Measurements from ENCODE around the gene TAPT1.
"Not testable (repeated sequence)": the region's sequence is repeated elsewhere in the genome, so short reads cannot be mapped to it uniquely, and the experiment has no call there.

Gene TAPT1

DNA sequence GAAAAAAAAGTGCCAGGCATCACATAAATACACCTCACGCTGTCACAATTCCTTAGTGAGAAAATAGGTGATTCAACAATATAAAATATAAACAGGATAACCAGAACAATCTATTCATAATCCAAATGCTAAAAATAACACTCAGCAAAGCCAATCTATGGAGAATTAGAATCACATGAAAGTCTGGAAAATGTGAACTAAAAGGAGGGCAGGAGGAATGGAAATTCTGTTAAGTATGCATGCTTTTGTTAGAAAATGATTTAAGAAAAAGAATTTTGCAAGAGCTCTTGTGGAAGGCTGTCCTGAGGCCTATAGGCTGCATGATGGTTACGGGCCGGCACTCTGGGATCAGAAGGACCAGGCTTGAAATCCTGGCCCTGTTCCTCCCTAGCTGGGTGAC is 71.8 kb downstream of the TAPT1 start:
- no peak overlapping the region for H3K27ac ChIP-seq (ENCODE audit: low read depth, low read length, poor library complexity, severe bottlenecking)
- no peak for TF ChIP-seq EZH2 (IDR thresholded peaks at IDR 0.05; ENCODE audit: borderline replicate concordance, low read length)
- TF ChIP-seq, protein P1, sequence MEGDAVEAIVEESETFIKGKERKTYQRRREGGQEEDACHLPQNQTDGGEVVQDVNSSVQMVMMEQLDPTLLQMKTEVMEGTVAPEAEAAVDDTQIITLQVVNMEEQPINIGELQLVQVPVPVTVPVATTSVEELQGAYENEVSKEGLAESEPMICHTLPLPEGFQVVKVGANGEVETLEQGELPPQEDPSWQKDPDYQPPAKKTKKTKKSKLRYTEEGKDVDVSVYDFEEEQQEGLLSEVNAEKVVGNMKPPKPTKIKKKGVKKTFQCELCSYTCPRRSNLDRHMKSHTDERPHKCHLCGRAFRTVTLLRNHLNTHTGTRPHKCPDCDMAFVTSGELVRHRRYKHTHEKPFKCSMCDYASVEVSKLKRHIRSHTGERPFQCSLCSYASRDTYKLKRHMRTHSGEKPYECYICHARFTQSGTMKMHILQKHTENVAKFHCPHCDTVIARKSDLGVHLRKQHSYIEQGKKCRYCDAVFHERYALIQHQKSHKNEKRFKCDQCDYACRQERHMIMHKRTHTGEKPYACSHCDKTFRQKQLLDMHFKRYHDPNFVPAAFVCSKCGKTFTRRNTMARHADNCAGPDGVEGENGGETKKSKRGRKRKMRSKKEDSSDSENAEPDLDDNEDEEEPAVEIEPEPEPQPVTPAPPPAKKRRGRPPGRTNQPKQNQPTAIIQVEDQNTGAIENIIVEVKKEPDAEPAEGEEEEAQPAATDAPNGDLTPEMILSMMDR (IDR thresholded peaks at IDR 0.05; ENCODE audit: low read length), result no peak

DNA sequence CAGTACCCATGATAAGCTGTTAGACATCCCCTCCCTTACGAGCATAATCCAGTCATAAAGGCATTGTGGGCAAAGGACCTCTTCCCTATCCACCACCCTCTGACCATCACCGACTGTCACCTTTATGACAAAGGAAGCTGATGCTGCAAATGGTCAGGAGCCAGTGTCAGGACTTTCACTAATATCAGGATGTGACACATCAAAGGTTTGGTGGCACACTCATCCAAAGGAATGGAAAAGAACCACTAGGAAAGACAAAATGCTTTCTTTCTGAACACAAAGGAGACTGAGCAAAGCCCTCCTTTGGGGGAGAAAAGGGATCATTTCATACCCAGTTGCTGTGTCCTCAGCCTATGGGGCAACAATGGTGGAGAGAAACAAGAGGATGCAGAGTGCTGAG is 75.6 kb downstream of the TAPT1 start:
- Histone ChIP-seq H3K9ac (ENCODE audit: low read length) (no peak overlapping the region), H3K9me3 (ENCODE audit: low read length) (no peaks in the 10 kb centered on the region), H3K27ac (ENCODE audit: low read depth, low read length, poor library complexity, severe bottlenecking) (no peak overlapping the region), H3K79me2 (ENCODE audit: insufficient read depth, low read length) (no peaks in the 10 kb centered on the region), H2AFZ (ENCODE audit: low read length) (no peak overlapping the region), H3K4me2 (ENCODE audit: low read length) (no peak overlapping the region), H3K9me2 (ENCODE audit: low read depth, low read length) (no peaks in the 10 kb centered on the region), H3K4me3 (ENCODE audit: low read depth, low read length, poor library complexity, severe bottlenecking) (no peak overlapping the region), H4K20me1 (ENCODE audit: insufficient read depth, low read length) (no peaks in the 10 kb centered on the region), H3F3A (ENCODE audit: insufficient read depth, low read length) (no peaks in the 10 kb centered on the region), H3K36me3 (ENCODE audit: insufficient read depth, low read length) (no peaks in the 10 kb centered on the region), H3K4me1 (ENCODE audit: insufficient read depth, low read length, severe bottlenecking) (no peaks in the 10 kb centered on the region), H3K27me3 (ENCODE audit: insufficient read depth, low read length) (no peaks in the 10 kb centered on the region)
- TF ChIP-seq EZH2 (IDR thresholded peaks at IDR 0.05; ENCODE audit: borderline replicate concordance, low read length), result no peak
- TF ChIP-seq, protein P1 (IDR thresholded peaks at IDR 0.05; ENCODE audit: low read length), result no peak

More for the DNA sequence above, 71.8 kb downstream of the TAPT1 start:
- H3K36me3 ChIP-seq (ENCODE audit: insufficient read depth, low read length), result no peaks in the 10 kb centered on the region
- H3K9me3 ChIP-seq (ENCODE audit: low read length), result no peaks in the 10 kb centered on the region
- H2AFZ ChIP-seq (ENCODE audit: low read length), result no peak overlapping the region
- no peak overlapping the region for H3K4me3 ChIP-seq (ENCODE audit: low read depth, low read length, poor library complexity, severe bottlenecking)
- no peaks in the 10 kb centered on the region for H4K20me1 ChIP-seq (ENCODE audit: insufficient read depth, low read length)
- no peaks in the 10 kb centered on the region for H3K9me2 ChIP-seq (ENCODE audit: low read depth, low read length)
- no peak overlapping the region for H3K9ac ChIP-seq (ENCODE audit: low read length)
- H3K4me2 ChIP-seq (ENCODE audit: low read length), result no peak overlapping the region
- H3F3A ChIP-seq (ENCODE audit: insufficient read depth, low read length), result no peaks in the 10 kb centered on the region
- H3K27me3 ChIP-seq (ENCODE audit: insufficient read depth, low read length), result no peaks in the 10 kb centered on the region
- H3K4me1 ChIP-seq (ENCODE audit: insufficient read depth, low read length, severe bottlenecking), result no peaks in the 10 kb centered on the region
- no peaks in the 10 kb centered on the region for H3K79me2 ChIP-seq (ENCODE audit: insufficient read depth, low read length)

DNA sequence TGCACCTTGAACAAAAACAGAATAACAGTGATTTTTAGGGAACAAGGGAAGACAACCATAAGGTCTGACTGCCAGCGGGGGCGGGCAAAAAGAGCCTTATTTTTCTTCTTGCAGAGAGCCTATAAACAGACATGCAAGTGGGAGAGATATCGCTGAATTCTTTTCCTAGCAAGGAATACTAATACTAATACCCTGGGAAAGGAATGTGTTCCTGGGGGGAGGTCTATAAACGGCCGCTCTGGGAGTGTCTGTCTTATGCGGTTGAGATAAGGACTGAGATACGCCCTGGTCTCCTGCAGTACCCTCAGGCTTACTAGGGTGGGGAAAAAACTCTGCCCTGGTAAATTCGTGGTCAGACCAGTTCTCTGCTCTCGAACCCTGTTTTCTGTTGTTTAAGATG is 81.4 kb downstream of the TAPT1 start:
- not testable (repeated sequence) for H3K4me2 ChIP-seq (ENCODE audit: low read length); H4K20me1 ChIP-seq (ENCODE audit: insufficient read depth, low read length); H3K79me2 ChIP-seq (ENCODE audit: insufficient read depth, low read length); H3K27me3 ChIP-seq (ENCODE audit: insufficient read depth, low read length); H3K9ac ChIP-seq (ENCODE audit: low read length); H3K36me3 ChIP-seq (ENCODE audit: insufficient read depth, low read length); H3K9me3 ChIP-seq (ENCODE audit: low read length); H3F3A ChIP-seq (ENCODE audit: insufficient read depth, low read length); H3K9me2 ChIP-seq (ENCODE audit: low read depth, low read length); H3K27ac ChIP-seq (ENCODE audit: low read depth, low read length, poor library complexity, severe bottlenecking); H3K4me3 ChIP-seq (ENCODE audit: low read depth, low read length, poor library complexity, severe bottlenecking); H3K4me1 ChIP-seq (ENCODE audit: insufficient read depth, low read length, severe bottlenecking); H2AFZ ChIP-seq (ENCODE audit: low read length)

DNA sequence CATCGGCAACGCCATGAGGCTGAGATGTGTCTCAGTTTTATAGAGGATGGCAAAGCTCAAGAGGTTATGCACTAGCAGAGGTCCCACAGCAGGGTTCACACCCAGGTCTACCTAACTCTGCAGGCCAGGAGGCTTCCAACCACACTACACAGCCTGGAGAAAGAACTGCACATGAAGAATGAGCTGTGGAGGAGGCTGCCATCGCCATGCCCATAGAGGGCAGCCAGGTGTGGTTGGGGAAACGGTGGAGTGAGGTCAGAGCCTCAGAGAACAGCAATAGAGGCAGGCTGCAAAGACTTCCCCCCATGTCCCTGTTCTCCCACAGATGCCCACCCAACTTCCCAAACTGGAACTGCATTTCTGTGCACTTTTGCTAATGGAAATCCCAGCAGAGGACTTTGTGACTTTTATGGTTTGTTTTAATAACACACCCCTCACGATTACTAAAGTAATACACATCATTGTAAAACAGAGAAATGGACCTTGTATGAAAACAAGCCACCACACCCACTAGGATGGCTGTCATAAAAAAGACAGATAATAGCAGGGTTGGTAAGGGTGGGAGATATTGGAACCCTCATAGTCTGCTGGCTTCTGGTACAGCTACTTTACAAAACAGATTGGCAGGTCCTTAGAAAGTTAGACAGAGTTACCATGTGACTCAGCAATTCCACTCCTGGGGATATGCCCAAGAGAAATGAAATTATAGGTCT is 83.5 kb downstream of the TAPT1 start:
- no peak overlapping the region for H3K27ac ChIP-seq (ENCODE audit: low read depth, low read length, poor library complexity, severe bottlenecking)

More for the DNA sequence above, 83.5 kb downstream of the TAPT1 start:
- Histone ChIP-seq H3K4me3 (ENCODE audit: low read depth, low read length, poor library complexity, severe bottlenecking) (no peak overlapping the region), H3K9me3 (ENCODE audit: low read length) (no peaks in the 10 kb centered on the region), H3K36me3 (ENCODE audit: insufficient read depth, low read length) (no peaks in the 10 kb centered on the region), H3K9me2 (ENCODE audit: low read depth, low read length) (no peaks in the 10 kb centered on the region), H3F3A (ENCODE audit: insufficient read depth, low read length) (no peaks in the 10 kb centered on the region), H3K27me3 (ENCODE audit: insufficient read depth, low read length) (no peaks in the 10 kb centered on the region), H2AFZ (ENCODE audit: low read length) (no peak overlapping the region), H3K9ac (ENCODE audit: low read length) (no peak overlapping the region), H3K4me1 (ENCODE audit: insufficient read depth, low read length, severe bottlenecking) (no peaks in the 10 kb centered on the region), H4K20me1 (ENCODE audit: insufficient read depth, low read length) (no peaks in the 10 kb centered on the region), H3K4me2 (ENCODE audit: low read length) (no peak overlapping the region), H3K79me2 (ENCODE audit: insufficient read depth, low read length) (no peaks in the 10 kb centered on the region)
- no peak for TF ChIP-seq EZH2 (IDR thresholded peaks at IDR 0.05; ENCODE audit: borderline replicate concordance, low read length)
- TF ChIP-seq, protein P1 (IDR thresholded peaks at IDR 0.05; ENCODE audit: low read length), result no peak

Measured in OCI-LY1 (cell line).